ENCODE results near the gene GLTP. TPM values are rescaled to one million over a fixed set of nuclear protein-coding genes. Genes with fewer than 3 reads are reported as not detected.

The GLTP gene
- total and polyA plus RNA-seq, 7 experiments from 2014 or later = 19.2 to 36.2 (median 22.3) TPM

- H3K27ac ChIP-seq (ENCODE audit: low read depth, low read length) = no peak overlapping the region
- H3K36me3 ChIP-seq (ENCODE audit: control insufficient read depth in 2 of 3, insufficient read depth in 3 of 3, low read length in 3 of 3) = no peaks in the 10 kb centered on the region
- no peaks in the 10 kb centered on the region for H3K27me3 ChIP-seq (ENCODE audit: control insufficient read depth in 2 of 2, insufficient read depth in 2 of 2, low read length in 2 of 2)
- Mint-ChIP-seq H3K27me3 (no peaks in the 10 kb centered on the region), H3K9me3 (no peaks in the 10 kb centered on the region), H3K4me3 (no peak overlapping the region), H3K4me1 (no peaks in the 10 kb centered on the region), H3K27ac (no peak overlapping the region), H3K36me3 (no peaks in the 10 kb centered on the region)
- no peaks in the 10 kb centered on the region for H3K9me3 ChIP-seq (ENCODE audit: control insufficient read depth in 2 of 3, low read length in 3 of 3)
- intact Hi-C loops (cut with micrococcal nuclease) = no loop called here
- H3K4me1 ChIP-seq (ENCODE audit: control insufficient read depth in 2 of 2, insufficient read depth in 2 of 2, low read length in 2 of 2) = no peaks in the 10 kb centered on the region
- no peak overlapping the region for H3K4me3 ChIP-seq (ENCODE audit: low read length)
- ChIA-PET POLR2A (no interaction called here), CTCF (no interaction called here)
- ATAC-seq (no peak), DNase-seq (no peak)
Measured at GRCh38 chr12:109811624-109811995, 68.7 kb downstream of the GLTP start.

- H3K27ac Mint-ChIP-seq = no peak overlapping the region
- ATAC-seq (no peak), DNase-seq (no peak)
- H3K27ac ChIP-seq (ENCODE audit: low read depth, low read length) = no peak overlapping the region
- POLR2A ChIA-PET = no interaction called here
- intact Hi-C loops (cut with micrococcal nuclease) = no loop called here
- H3K9me3 Mint-ChIP-seq = no peaks in the 10 kb centered on the region
- H3K9me3 ChIP-seq (ENCODE audit: control insufficient read depth in 2 of 3, low read length in 3 of 3) = no peaks in the 10 kb centered on the region
- H3K4me1 ChIP-seq (ENCODE audit: control insufficient read depth in 2 of 2, insufficient read depth in 2 of 2, low read length in 2 of 2) = no peaks in the 10 kb centered on the region
- H3K36me3 ChIP-seq (ENCODE audit: control insufficient read depth in 2 of 3, insufficient read depth in 3 of 3, low read length in 3 of 3) = no peaks in the 10 kb centered on the region
- H3K4me3 ChIP-seq (ENCODE audit: low read length) = no peak overlapping the region
- CTCF ChIA-PET = no interaction called here
- no peaks in the 10 kb centered on the region for H3K27me3 ChIP-seq (ENCODE audit: control insufficient read depth in 2 of 2, insufficient read depth in 2 of 2, low read length in 2 of 2)
- no peaks in the 10 kb centered on the region for H3K36me3 Mint-ChIP-seq
- no peaks in the 10 kb centered on the region for H3K27me3 Mint-ChIP-seq
- H3K4me1 Mint-ChIP-seq = no peaks in the 10 kb centered on the region
- H3K4me3 Mint-ChIP-seq = no peak overlapping the region
Measured at GRCh38 chr12:109810954-109811623, 69.3 kb downstream of the GLTP start.

GRCh38 chr12:109808876-109809646, 71.3 kb downstream of the GLTP start:
- intact Hi-C loops (cut with micrococcal nuclease) = loop anchor here in 1 of 2 donors (5.0 kb wide), 1 partner anchor 293 kb away; no protein-coding TSS in a partner anchor
- DNase-seq = no peak
- Histone ChIP-seq H3K27me3 (ENCODE audit: control insufficient read depth in 2 of 2, insufficient read depth in 2 of 2, low read length in 2 of 2) (no peaks in the 10 kb centered on the region), H3K4me3 (ENCODE audit: low read length) (no peak overlapping the region), H3K27ac (ENCODE audit: low read depth, low read length) (no peak overlapping the region), H3K36me3 (ENCODE audit: control insufficient read depth in 2 of 3, insufficient read depth in 3 of 3, low read length in 3 of 3) (no peaks in the 10 kb centered on the region), H3K9me3 (ENCODE audit: control insufficient read depth in 2 of 3, low read length in 3 of 3) (no peaks in the 10 kb centered on the region), H3K4me1 (ENCODE audit: control insufficient read depth in 2 of 2, insufficient read depth in 2 of 2, low read length in 2 of 2) (no peaks in the 10 kb centered on the region)
- ATAC-seq = no peak
- no peak overlapping the region for H3K27ac Mint-ChIP-seq
- H3K36me3 Mint-ChIP-seq = no peaks in the 10 kb centered on the region
- H3K27me3 Mint-ChIP-seq = peaks cover 0 to 4% (median 0%) of the 10 kb centered on the region in 5 donors
- peaks cover 0 to 2% (median 0%) of the 10 kb centered on the region in 7 donors for H3K4me1 Mint-ChIP-seq
- H3K9me3 Mint-ChIP-seq = no peaks in the 10 kb centered on the region
- H3K4me3 Mint-ChIP-seq = no peak overlapping the region
- POLR2A ChIA-PET = no interaction called here
- CTCF ChIA-PET = no interaction called here

GRCh38 chr12:109807954-109808643, 72.2 kb downstream of the GLTP start:
- POLR2A ChIA-PET = no interaction called here
- intact Hi-C loops (cut with micrococcal nuclease) = loop anchor here in 1 of 2 donors (5.0 kb wide), 1 partner anchor 294 kb away; no protein-coding TSS in a partner anchor
- no peaks in the 10 kb centered on the region for H3K4me1 ChIP-seq (ENCODE audit: control insufficient read depth in 2 of 2, insufficient read depth in 2 of 2, low read length in 2 of 2)

GRCh38 chr12:109804820-109805761, 75.2 kb downstream of the GLTP start:
- ChIA-PET CTCF (interaction anchor here (0.5 to 2.8 kb wide), 14 partner anchors 10 to 352 kb away, joined by 3 to 14 read pairs (median 3); partner anchors contain the start of gene GLTP), POLR2A (interaction anchor here (0.6 to 1.1 kb wide), 3 partner anchors 15 to 186 kb away, joined by 3 to 5 read pairs (median 5); no protein-coding TSS in a partner anchor)
- intact Hi-C loops (cut with micrococcal nuclease) = loop anchor here (1.0 to 5.0 kb wide), 4 partner anchors 40 to 297 kb away; partner anchors contain the start of gene GLTP (in 2 of the 2)

More at GRCh38 chr12:109807954-109808643, 72.2 kb downstream of the GLTP start:
- Mint-ChIP-seq H3K9me3 (no peaks in the 10 kb centered on the region), H3K36me3 (no peaks in the 10 kb centered on the region), H3K4me3 (no peak overlapping the region), H3K4me1 (peaks cover 0 to 2% (median 0%) of the 10 kb centered on the region in 7 donors), H3K27me3 (peaks cover 0 to 4% (median 0%) of the 10 kb centered on the region in 5 donors), H3K27ac (no peak overlapping the region)
- H3K27ac ChIP-seq (ENCODE audit: low read depth, low read length) = no peak overlapping the region
- no peak for ATAC-seq
- CTCF ChIA-PET = no interaction called here
- H3K36me3 ChIP-seq (ENCODE audit: control insufficient read depth in 2 of 3, insufficient read depth in 3 of 3, low read length in 3 of 3) = no peaks in the 10 kb centered on the region
- no peak overlapping the region for H3K4me3 ChIP-seq (ENCODE audit: low read length)
- DNase-seq = no peak
- no peaks in the 10 kb centered on the region for H3K27me3 ChIP-seq (ENCODE audit: control insufficient read depth in 2 of 2, insufficient read depth in 2 of 2, low read length in 2 of 2)
- H3K9me3 ChIP-seq (ENCODE audit: control insufficient read depth in 2 of 3, low read length in 3 of 3) = no peaks in the 10 kb centered on the region

GRCh38 chr12:109803678-109804077, 76.7 kb downstream of the GLTP start:
- Mint-ChIP-seq H3K4me3 (no peak overlapping the region), H3K36me3 (no peaks in the 10 kb centered on the region), H3K4me1 (peaks cover 0 to 2% (median 0%) of the 10 kb centered on the region in 7 donors), H3K9me3 (no peaks in the 10 kb centered on the region), H3K27ac (no peak overlapping the region), H3K27me3 (peaks cover 0 to 4% (median 0%) of the 10 kb centered on the region in 5 donors)
- ATAC-seq (no peak), DNase-seq (no peak)
- H3K36me3 ChIP-seq (ENCODE audit: control insufficient read depth in 2 of 3, insufficient read depth in 3 of 3, low read length in 3 of 3) = no peaks in the 10 kb centered on the region
- no peak overlapping the region for H3K27ac ChIP-seq (ENCODE audit: low read depth, low read length)
- no peak overlapping the region for H3K4me3 ChIP-seq (ENCODE audit: low read length)
- intact Hi-C loops (cut with micrococcal nuclease) = no loop called here
- H3K9me3 ChIP-seq (ENCODE audit: control insufficient read depth in 2 of 3, low read length in 3 of 3) = no peaks in the 10 kb centered on the region
- ChIA-PET CTCF (interaction anchor here (0.9 to 2.8 kb wide), 4 partner anchors 42 to 82 kb away, joined by 3 to 14 read pairs (median 4); no protein-coding TSS in a partner anchor), POLR2A (no interaction called here)
- H3K27me3 ChIP-seq (ENCODE audit: control insufficient read depth in 2 of 2, insufficient read depth in 2 of 2, low read length in 2 of 2) = no peaks in the 10 kb centered on the region
- H3K4me1 ChIP-seq (ENCODE audit: control insufficient read depth in 2 of 2, insufficient read depth in 2 of 2, low read length in 2 of 2) = no peaks in the 10 kb centered on the region

More at GRCh38 chr12:109804820-109805761, 75.2 kb downstream of the GLTP start:
- no peaks in the 10 kb centered on the region for H3K27me3 ChIP-seq (ENCODE audit: control insufficient read depth in 2 of 2, insufficient read depth in 2 of 2, low read length in 2 of 2)
- ATAC-seq (peak; percentile 90), DNase-seq (peak; percentile 44 to 73 (median 55))
- no peak overlapping the region for H3K4me3 ChIP-seq (ENCODE audit: low read length)
- no peaks in the 10 kb centered on the region for H3K36me3 ChIP-seq (ENCODE audit: control insufficient read depth in 2 of 3, insufficient read depth in 3 of 3, low read length in 3 of 3)
- no peaks in the 10 kb centered on the region for H3K4me1 ChIP-seq (ENCODE audit: control insufficient read depth in 2 of 2, insufficient read depth in 2 of 2, low read length in 2 of 2)
- Mint-ChIP-seq H3K4me1 (peaks cover 0 to 2% (median 0%) of the 10 kb centered on the region in 7 donors), H3K27me3 (peaks cover 0 to 4% (median 0%) of the 10 kb centered on the region in 5 donors), H3K36me3 (no peaks in the 10 kb centered on the region), H3K27ac (peak overlapping the region in 2 of 9 donors; percentile 58 to 74), H3K4me3 (no peak overlapping the region), H3K9me3 (no peaks in the 10 kb centered on the region)
- H3K27ac ChIP-seq (ENCODE audit: low read depth, low read length) = no peak overlapping the region
- H3K9me3 ChIP-seq (ENCODE audit: control insufficient read depth in 2 of 3, low read length in 3 of 3) = no peaks in the 10 kb centered on the region

Data from naive thymus-derived CD4-positive, alpha-beta T cell (primary cell).